GM12878 (cell line): Measurements from ENCODE around the gene LRRN1. TPM values are rescaled to one million over a fixed set of nuclear protein-coding genes. Genes with fewer than 3 reads are reported as not detected.

Experiments used
- ATAC-seq: fragments of 200-7000 bp; cut with Tn5 transposase; 3 replicates; pipeline ENCODE4 v1.9.1; 2020; ENCODE audit warnings: mild to moderate bottlenecking, moderate library complexity
- BruUV-seq: library from RNA; stranded (reverse); fragments of 400-500 nt; replicated peaks from 2 replicates; lab custom pipeline; 2021; lab: Mats Ljungman, UMichigan
- CTCF ChIA-PET: fragments of 300-600 bp; sonication (Branson Sonifier 250); formaldehyde crosslinking; extraction: SDS; loops from one replicate; lab custom pipeline; 2021; ENCODE audit warnings: inconsistent platforms; lab: Yijun Ruan, JAX
- POLR2A ChIA-PET: fragments of 350-600 bp; formaldehyde crosslinking; extraction: SDS; loops from one replicate; lab custom pipeline; 2021; ENCODE audit warnings: inconsistent platforms; lab: Charles Lee
- RAD21 ChIA-PET: fragments of 300-600 bp; sonication (Branson Sonifier 250); formaldehyde crosslinking; loops from one replicate; lab custom pipeline; 2023; ENCODE audit warnings: antibody characterized with exemption; ENCODE audit not compliant: unreplicated experiment; lab: Charles Lee
- SMC1A ChIA-PET: fragments of 300-600 bp; sonication (Branson Sonifier 250); formaldehyde crosslinking; loops from one replicate; lab custom pipeline; 2023; ENCODE audit not compliant: unreplicated experiment, uncharacterized antibody; lab: Charles Lee
- DNase-seq: peaks from one replicate; pipeline ENCODE4 v3.0.0-alpha.2; 2011; ENCODE audit warnings: low read depth, low spot score
- FAIRE-seq: peaks from 3 replicates; lab custom pipeline; 2011; peaks lifted over from hg19 to GRCh38; lab: Jason Lieb, UNC
- H2AFZ ChIP-seq: 2 replicates; pipeline ENCODE4 v1.6.0; 2011; ENCODE audit warnings: low read depth, low read length, control low read depth; ENCODE audit not compliant: control insufficient read depth
- H3K27ac ChIP-seq: 2 replicates; pipeline ENCODE4 v1.5.1; 2011; ENCODE audit warnings: control low read depth; ENCODE audit not compliant: control insufficient read depth, insufficient read depth
- H3K27me3 ChIP-seq, 2 experiments: replicated peaks in 1 of 2; 2 replicates each; pipeline versions ENCODE4 v1.6.0 to v1.6.1; 2011; ENCODE audit warnings: low read length in 1 of 2; ENCODE audit not compliant: control insufficient read depth in 2 of 2, insufficient read depth in 2 of 2
- H3K36me3 ChIP-seq, 2 experiments: 2 replicates each; pipeline ENCODE4 v1.5.1; 2011; ENCODE audit warnings: low read length in 1 of 2; ENCODE audit not compliant: control insufficient read depth in 2 of 2, insufficient read depth in 2 of 2
- H3K4me1 ChIP-seq: 2 replicates; pipeline ENCODE4 v1.6.1; 2011; ENCODE audit warnings: mild to moderate bottlenecking, low read length, moderate library complexity, mixed read lengths; ENCODE audit not compliant: control insufficient read depth, insufficient read depth
- H3K4me2 ChIP-seq: 2 replicates; pipeline ENCODE4 v1.6.0; 2011; ENCODE audit warnings: control low read depth; ENCODE audit not compliant: control insufficient read depth, insufficient read depth
- H3K4me3 ChIP-seq: fragments of 200-600 bp; sonication (generic); 2 replicates; pipeline ENCODE4 v1.5.1; 2016
- H3K79me2 ChIP-seq: 2 replicates; pipeline ENCODE4 v1.6.0; 2011; ENCODE audit warnings: low read length; ENCODE audit not compliant: control insufficient read depth, insufficient read depth
- H3K9ac ChIP-seq: 2 replicates; pipeline ENCODE4 v1.8.0; 2011; ENCODE audit warnings: low read length, control low read depth, mixed read lengths; ENCODE audit not compliant: control insufficient read depth, insufficient read depth
- H3K9me3 ChIP-seq: replicated peaks from 3 replicates; pipeline ENCODE4 v1.5.1; 2011; ENCODE audit warnings: mild to moderate bottlenecking, low read length; ENCODE audit not compliant: control insufficient read depth, insufficient read depth
- H4K20me1 ChIP-seq: 2 replicates; pipeline ENCODE4 v1.6.0; 2011; ENCODE audit not compliant: control insufficient read depth, insufficient read depth
- BCL11A ChIP-seq: IDR thresholded peaks from 2 replicates; pipeline ENCODE4 v1.6.1; 2011; ENCODE audit warnings: low read depth, low read length
- CREB1 ChIP-seq: IDR thresholded peaks from 2 replicates; pipeline ENCODE4 v1.6.1; 2012; ENCODE audit warnings: low read depth, mild to moderate bottlenecking, inconsistent platforms
- FOS ChIP-seq: IDR thresholded peaks from 3 replicates; pipeline ENCODE4 v1.6.1; 2011; ENCODE audit warnings: borderline replicate concordance; ENCODE audit not compliant: insufficient read length; ENCODE audit errors: extremely low read depth
- HCFC1 ChIP-seq: fragments of 150-350 bp; IDR thresholded peaks from 2 replicates; pipeline ENCODE4 v1.6.1; 2014; ENCODE audit warnings: low read length
- SUPT20H ChIP-seq: IDR thresholded peaks from 2 replicates; pipeline ENCODE4 v1.6.1; 2011; ENCODE audit warnings: low read depth, mild to moderate bottlenecking, low read length, moderate library complexity, borderline replicate concordance; ENCODE audit not compliant: control insufficient read depth
- YY1 ChIP-seq: IDR thresholded peaks from 2 replicates; pipeline ENCODE4 v1.6.1; 2011; ENCODE audit warnings: low read depth, mild to moderate bottlenecking, low read length
- ZNF592 ChIP-seq: fragments of 450-650 bp; IDR thresholded peaks from 2 replicates; pipeline ENCODE4 v1.6.1; 2017; ENCODE audit warnings: mild to moderate bottlenecking, moderate library complexity
- WGBS: methylation state at CpG from one replicate; pipeline ENCODE4 v1.1.6; 2016; ENCODE audit warnings: low lambda C conversion rate; ENCODE audit not compliant: insufficient replicate concordance, insufficient coverage; ENCODE audit errors: missing lambda C conversion rate; 5-methylcytosine and 5-hydroxymethylcytosine counted together
- in situ Hi-C: fragments of 300-500 bp; cut with MboI; formaldehyde crosslinking; loops from 9 replicates; pipeline ENCODE4 v1.14.3; 2018; ENCODE audit warnings: mixed read lengths
- intact Hi-C: fragments of 100-400 bp; cut with micrococcal nuclease; formaldehyde crosslinking; loops from one replicate; pipeline ENCODE4 v1.14.2; 2022; ENCODE audit not compliant: unreplicated experiment
- polyA plus RNA-seq, 11 experiments: library from polyadenylated mRNA; depleted of rRNA in 4 of 11; unstranded in 6 of 11; stranded (reverse) in 5 of 11; fragments of >200 nt; fragmentation: Nextera tagmentation in 4 of 11; fragmentation: Illumina TruSeq in 1 of 11; extraction: Ambion mirVana in 4 of 11; extraction: Trizol in 1 of 11; gene quantifications; 1 replicate in 1 of 11; 2 replicates in 10 of 11; pipeline versions ENCODE4 v1.2.1 to v1.2.3, GENCODE V29; 2011 to 2016; ENCODE audit warnings: inconsistent platforms in 2 of 11, missing spikeins in 2 of 11, low read depth in 1 of 11
- total RNA-seq, 4 experiments: library from RNA; depleted of rRNA in 3 of 4; stranded (reverse); fragments of >200 nt in 3 of 4; fragmentation: Illumina TruSeq in 1 of 4; extraction: Trizol in 1 of 4; gene quantifications; 2 replicates each; pipeline versions ENCODE4 v1.2.1 to v1.2.3, GENCODE V29; 2013 to 2021

Gene LRRN1
- total and polyA plus RNA-seq, 10 of the 15 experiments (the other 5 are each of a cell fraction or from before 2014, with no cell fraction given): 0.01 to 0.04 TPM; not detected in 8

- ATAC-seq: no peak
- in situ Hi-C loops: no loop called here
- POLR2A ChIA-PET: no interaction called here
These were observed 13.8 kb downstream of the LRRN1 start for GRCh38 chr3:3813013-3813412.

More at GRCh38 chr3:3813013-3813412, 13.8 kb downstream of the LRRN1 start:
- Histone ChIP-seq H3K9ac (no peak overlapping the region), H4K20me1 (no peaks in the 10 kb centered on the region), H3K4me2 (no peak overlapping the region), H3K9me3 (no peaks in the 10 kb centered on the region), H3K79me2 (no peaks in the 10 kb centered on the region), H2AFZ (no peak overlapping the region), H3K4me1 (no peaks in the 10 kb centered on the region), H3K27me3 (no peaks in the 10 kb centered on the region), H3K36me3 (no peaks in the 10 kb centered on the region), H3K27ac (no peak overlapping the region), H3K4me3 (no peak overlapping the region)
- TF ChIP-seq FOS (no peak), HCFC1 (no peak), BCL11A (no peak), CREB1 (no peak), SUPT20H (no peak), ZNF592 (no peak), YY1 (no peak)
- FAIRE-seq (no peak), DNase-seq (no peak)
- intact Hi-C loops: no loop called here
- WGBS: 32% methylated on average over 5 of the region's 5 CpGs
- SMC1A ChIA-PET: interaction anchor here (0.6 kb wide), 2 partner anchors 80 to 135 kb away, joined by 3 to 4 read pairs; no protein-coding TSS in a partner anchor
- CTCF ChIA-PET: interaction anchor here (1.1 kb wide), 1 partner anchor 324 kb away, joined by 3 read pairs; no protein-coding TSS in a partner anchor
- no TSS peak for BruUV-seq
- RAD21 ChIA-PET: no interaction called here
